A172 (cell line): ENCODE measurements around the gene NGRN. TPM values are rescaled to one million over a fixed set of nuclear protein-coding genes. Genes with fewer than 3 reads are reported as not detected.
"Not testable (repeated sequence)": the region's sequence is repeated elsewhere in the genome, so short reads cannot be mapped to it uniquely, and the experiment has no call there.

Experiments
- DNase-seq: peaks from one replicate; pipeline ENCODE4 v3.0.0-alpha.2; 2015; ENCODE audit warnings: low spot score
- total RNA-seq: library from RNA; depleted of rRNA; stranded (reverse); fragments of >200 nt; shearing (Covaris generic); gene quantifications from 2 replicates; pipeline ENCODE4 v1.2.3, GENCODE V29; 2014

Gene NGRN
- total RNA-seq, 1 experiment from 2014 or later, result 82.9 TPM

- DNase-seq, result not testable (repeated sequence)
Observed at GRCh38 chr15:90281637-90282036, 16.2 kb downstream of the NGRN start.

DNA sequence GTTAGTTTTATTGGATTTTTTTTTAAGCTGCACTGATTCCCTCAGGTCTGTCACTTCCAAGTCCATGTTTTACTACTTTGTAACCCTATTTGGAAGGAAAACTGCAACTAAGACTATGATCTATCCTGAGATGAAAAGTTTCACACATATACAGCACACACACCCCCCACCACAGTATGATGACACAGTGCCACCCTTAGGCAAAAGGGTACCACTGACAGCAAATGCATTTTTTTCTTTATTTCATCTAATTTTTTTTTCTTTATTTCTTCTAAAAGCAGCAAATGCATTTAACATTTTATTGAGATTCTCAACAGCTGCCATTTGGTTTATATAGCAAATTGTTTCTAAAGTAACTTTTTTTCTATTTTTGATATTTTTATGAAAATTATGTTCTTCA lies 21.2 kb downstream of the NGRN start:
- DNase-seq, result peak; percentile 13

DNA sequence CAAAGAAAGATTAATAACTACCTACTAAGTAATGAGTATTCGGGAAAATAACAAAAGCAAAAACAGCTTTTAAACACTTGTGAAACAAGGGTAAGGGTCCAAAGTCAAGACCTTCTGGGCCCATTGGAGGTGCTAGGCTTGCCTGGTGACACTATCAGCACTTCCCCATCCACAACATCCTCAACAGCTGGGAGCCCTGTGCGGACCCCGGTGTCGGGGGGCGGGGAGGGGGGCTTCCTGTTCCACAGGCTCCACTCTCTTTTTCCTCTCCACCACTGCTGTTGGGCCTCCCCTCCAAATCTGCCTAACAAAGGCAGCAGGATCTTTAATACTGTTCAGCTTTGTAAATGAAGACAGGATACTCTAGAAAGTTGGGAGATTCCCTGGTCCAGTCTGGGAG lies 21.6 kb downstream of the NGRN start:
- no peak for DNase-seq

GRCh38 chr15:90287946-90288345 lies 22.5 kb downstream of the NGRN start:
- no peak for DNase-seq

GRCh38 chr15:90291679-90292356 lies 26.3 kb downstream of the NGRN start:
- DNase-seq, result peak; percentile 46

- peak; percentile 69 for DNase-seq
Observed at GRCh38 chr15:90293040-90293810, 27.8 kb downstream of the NGRN start.

DNA sequence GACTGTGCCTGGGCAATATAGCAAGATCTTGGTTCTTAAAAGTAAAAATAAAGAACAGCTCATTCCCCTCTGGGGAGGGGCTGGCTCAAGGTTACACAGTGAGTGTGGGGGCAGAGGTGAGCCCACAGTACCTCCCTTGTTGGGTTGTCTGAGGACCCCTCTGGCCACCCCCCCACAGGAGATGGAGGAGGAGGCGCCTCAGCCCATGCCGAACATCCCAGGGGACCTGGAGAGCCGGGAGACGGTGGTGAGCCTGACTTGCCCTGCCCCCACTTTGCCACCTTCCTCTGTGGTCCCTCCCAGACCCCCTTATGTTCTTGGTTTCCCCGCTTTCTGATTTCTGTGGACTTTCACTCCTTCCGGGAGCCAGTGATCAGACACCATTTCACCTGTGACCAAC lies 28.7 kb downstream of the NGRN start:
- DNase-seq, result no peak

DNA sequence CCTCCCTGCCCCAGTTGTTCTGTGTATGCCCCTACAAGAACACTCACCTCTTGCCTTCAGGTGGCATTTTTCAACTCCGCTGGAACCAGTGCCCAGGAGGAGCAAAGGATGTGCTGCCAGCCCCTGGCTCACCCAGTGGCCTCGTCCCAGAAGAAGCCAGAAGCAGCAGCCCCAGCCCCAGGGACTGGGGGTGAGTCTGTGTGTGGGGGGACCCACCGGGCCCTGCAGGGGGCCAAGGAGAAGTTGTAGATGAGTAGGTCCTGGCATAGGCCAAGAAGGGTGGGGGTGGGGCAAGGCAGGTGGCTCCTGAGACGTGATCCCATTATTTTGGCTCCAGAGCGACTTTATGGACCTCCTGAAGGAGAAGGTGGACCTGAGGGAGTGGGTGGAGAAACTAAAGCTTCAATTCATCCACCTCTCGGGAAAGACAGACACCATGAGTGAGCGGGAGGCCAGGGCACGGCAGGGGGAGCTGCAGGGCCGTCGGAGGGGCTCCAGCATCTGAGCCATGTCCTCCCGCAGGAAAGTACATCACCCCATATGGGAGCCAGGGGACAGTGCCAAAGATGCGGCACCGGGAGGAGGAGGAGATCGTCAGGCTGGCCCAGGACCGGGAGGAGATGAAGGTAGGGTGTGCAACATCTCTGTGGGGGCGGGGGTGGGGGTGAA lies 29.3 kb downstream of the NGRN start:
- no peak for DNase-seq

- no peak for DNase-seq
Observed at GRCh38 chr15:90295270-90295648, 29.8 kb downstream of the NGRN start.

GRCh38 chr15:90296316-90296884 lies 30.9 kb downstream of the NGRN start:
- not testable (repeated sequence) for DNase-seq

- no peak for DNase-seq
Observed at GRCh38 chr15:90297021-90297420, 31.5 kb downstream of the NGRN start.

- no peak for DNase-seq
Observed at GRCh38 chr15:90300541-90300940, 35.1 kb downstream of the NGRN start.

DNA sequence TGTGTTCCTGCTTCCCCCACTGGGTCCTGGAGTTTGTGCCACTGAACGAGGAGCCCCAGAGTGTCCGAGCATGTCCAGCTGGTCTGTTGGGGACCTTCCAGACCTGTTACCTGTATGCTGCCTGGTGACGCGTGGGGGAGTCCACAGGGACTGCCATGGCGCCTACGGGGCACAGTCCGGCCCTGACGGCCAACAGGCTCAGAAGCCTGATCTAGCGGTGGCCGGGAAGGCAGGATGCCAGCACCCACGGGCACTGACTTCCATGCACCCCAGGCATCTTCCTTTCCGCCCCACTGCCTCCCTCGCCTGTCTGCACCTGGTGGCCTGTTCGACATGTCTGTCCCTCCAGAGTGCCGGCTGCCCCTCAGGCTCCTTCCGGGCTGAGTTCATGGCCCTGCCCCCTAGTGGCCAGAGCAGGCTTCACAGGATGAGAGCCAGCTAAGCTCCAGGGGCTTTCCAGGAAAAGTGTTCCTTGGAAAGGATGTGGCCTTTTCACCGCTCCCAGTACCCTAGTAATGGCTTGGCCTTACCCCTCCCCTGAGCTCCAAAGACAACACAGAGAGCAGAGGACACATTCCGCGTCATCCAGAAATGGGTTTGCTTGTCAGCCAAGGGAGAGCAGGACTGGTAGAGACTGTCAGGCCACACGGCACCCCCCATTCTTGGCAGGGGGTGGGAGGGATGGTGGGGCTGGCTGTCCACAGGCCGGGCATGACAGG lies 35.7 kb downstream of the NGRN start:
- DNase-seq, result peak; percentile 59

DNA sequence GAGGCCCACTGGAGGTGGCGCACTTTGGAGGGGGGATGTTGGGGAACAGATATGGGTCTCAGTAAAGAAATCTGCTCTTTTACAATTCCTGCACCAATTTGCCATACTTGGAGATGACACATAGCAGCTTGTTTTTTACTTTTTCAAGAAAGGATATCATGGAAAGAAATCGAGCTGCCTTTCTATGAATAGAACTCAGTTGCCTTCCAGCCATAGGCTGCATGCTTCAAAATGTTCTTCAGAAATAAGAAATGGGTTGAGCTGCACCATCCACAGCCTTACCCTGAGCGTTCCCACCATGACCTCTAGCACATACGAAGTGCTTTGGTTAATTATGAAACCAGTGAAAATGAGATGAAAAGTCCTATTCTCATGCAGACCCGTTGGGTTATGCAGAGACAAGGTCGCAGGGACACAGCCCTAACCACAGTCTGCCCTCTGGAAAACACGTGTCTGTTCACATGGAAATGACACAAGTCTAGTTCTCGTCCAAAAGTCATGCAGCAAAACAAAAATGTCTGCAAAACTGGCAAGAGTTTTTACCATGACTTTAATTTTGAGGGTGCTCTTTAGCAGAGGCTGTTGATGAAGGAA lies 36.3 kb downstream of the NGRN start:
- DNase-seq, result no peak

GRCh38 chr15:90305355-90305754 lies 39.9 kb downstream of the NGRN start:
- DNase-seq, result not testable (repeated sequence)

DNA sequence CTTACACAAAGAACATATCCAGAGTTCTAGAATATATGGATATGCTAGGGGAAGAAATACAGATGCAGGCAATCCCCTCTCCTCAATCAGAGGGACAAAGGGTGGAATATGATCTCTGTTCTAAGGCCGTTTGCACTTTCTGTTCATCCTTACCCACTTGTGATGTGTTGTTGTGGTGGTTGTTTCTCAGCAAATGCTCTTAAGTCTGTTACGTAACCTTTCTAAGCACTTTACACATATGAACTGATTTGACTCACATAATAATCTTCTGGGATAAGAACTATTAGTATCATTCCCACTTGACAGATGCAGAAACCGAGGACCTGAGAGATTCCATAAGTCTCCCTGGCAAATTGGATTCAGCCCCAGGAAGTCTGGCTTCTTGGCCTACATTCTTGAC lies 40.5 kb downstream of the NGRN start:
- no peak for DNase-seq

DNA sequence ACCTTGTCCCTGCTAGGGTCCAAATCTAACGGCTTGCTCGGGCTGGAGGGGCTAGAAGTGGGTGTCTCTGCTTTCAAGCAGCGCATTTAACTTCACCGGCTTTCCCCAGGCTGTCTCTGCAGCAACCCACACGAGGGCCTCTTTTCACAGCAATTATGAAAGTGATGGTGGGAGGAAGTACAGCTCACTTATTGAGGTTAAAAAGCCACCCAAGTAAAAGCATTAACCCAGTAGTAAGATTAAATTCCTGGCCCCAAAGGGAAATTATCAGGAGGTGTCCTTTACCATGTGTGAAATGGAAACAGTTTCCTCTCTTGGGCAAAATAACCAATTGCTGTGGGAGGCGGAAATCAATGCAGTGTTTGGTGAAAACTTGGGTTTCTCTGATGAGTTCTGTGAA lies 41.1 kb downstream of the NGRN start:
- DNase-seq, result no peak

DNA sequence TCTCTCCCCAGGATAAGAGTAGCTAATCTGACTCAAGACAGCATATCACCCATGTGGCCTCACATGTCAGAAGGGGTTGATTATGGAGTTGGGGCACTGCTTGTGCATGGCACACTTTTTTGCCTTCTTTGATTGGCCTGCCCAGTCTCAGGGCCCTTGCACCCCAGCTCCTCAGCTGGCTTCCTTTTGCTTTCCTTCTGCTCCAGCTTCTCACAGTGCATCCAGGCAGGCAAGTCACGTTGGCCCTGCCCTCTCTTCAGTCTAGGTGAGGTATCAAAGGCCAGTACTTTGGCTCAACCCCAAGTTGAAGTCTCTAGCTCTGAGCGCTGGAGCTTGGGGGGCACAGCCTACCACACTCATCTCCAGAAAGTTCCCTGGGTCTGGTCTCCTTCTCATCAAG lies 42.2 kb downstream of the NGRN start:
- DNase-seq, result no peak

DNA sequence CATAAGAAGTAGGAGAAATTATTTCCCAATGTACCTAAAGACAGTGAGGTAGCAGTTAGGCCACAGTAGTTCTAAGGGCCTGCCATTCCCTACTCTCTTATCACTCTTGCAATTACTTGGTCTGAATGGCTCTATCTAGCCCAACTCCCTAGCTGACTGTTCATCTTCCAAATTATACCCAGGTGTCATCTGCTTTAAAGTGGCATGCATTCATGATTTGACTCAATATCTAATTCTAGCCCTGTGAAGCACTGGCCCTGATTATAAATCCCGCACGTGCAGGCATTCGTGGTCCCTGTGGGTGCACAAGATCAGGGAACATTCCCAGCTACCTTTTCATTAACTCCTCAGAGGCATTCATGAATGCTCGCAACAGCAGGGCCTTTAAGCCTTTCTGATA lies 43.5 kb downstream of the NGRN start:
- no peak for DNase-seq

GRCh38 chr15:90315278-90315982 lies 50.0 kb downstream of the NGRN start:
- DNase-seq, result peak; percentile 74

DNA sequence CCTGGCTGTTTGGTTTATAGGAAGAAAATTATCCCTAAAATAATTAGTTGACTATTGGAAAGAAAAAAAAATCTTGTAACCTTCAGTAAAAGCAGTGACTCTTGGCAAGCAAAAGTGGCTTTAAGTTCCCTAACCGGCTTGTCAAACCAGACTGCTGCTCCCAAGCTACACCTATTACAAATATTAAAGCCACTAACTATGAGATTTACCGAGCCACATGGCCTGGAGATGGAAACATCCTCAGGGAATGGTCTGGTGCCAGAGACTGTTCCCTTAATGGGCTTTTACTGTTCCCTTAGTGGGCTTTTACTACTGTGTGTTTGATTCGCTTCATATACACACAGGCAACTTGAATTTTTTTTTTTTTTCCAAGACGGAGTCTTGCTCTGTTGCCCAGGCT lies 50.7 kb downstream of the NGRN start:
- no peak for DNase-seq
